ENCODE data around the gene ADM2. TPM values are rescaled to one million over a fixed set of nuclear protein-coding genes. Genes with fewer than 3 reads are reported as not detected.

Gene ADM2
- polyA plus RNA-seq, 4 donors: 2.2 to 14.7 (median 8.7) TPM

DNA sequence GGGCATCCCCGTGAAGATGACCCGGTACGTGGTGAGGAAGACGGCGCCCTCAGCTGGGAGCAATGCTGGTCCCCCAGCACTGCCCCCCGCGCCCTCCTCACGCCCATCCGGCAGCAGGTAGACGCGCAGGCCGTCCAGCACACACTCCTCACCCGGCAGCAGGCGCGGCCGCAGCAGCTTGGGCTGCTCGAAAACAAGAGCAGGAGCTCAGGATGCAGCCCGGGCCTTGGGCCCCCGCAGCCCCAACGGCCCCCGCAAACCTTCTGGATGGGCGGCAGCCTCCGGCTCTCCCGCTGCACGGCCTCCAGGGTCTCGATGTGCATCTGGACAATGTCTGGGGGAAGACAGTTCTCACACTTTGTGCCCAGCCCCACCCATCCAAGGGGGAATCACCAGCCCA lies 19.8 kb upstream of the ADM2 start:
- Histone ChIP-seq H3K36me3 (ENCODE audit: control insufficient read depth in 3 of 3, insufficient read depth in 2 of 3, low read depth in 1 of 3, low read length in 3 of 3) (peaks cover 44 to 99% (median 54%) of the 10 kb centered on the region in 3 donors), H3K9me3 (ENCODE audit: control insufficient read depth in 2 of 2, insufficient read depth in 1 of 2, low read depth in 1 of 2, low read length in 1 of 2) (no peaks in the 10 kb centered on the region), H3K4me3 (ENCODE audit: low read depth in 1 of 3, low read length in 3 of 3) (no peak overlapping the region), H3K27me3 (ENCODE audit: control insufficient read depth in 3 of 3, insufficient read depth in 3 of 3, low read length in 3 of 3) (no peaks in the 10 kb centered on the region), H3K4me1 (ENCODE audit: control insufficient read depth in 3 of 3, insufficient read depth in 2 of 3, low read depth in 1 of 3, low read length in 2 of 3) (no peaks in the 10 kb centered on the region), H3K27ac (ENCODE audit: low read depth in 1 of 3, low read length in 2 of 3) (no peak overlapping the region)
- no peak for FAIRE-seq
- no peak for DNase-seq
- WGBS, 3 donors: 93 to 98% (median 94%) methylated on average over 22 to 26 of the region's 26 CpGs

GRCh38 chr22:50461979-50462540 lies 19.3 kb upstream of the ADM2 start:
- H3K4me1 ChIP-seq (ENCODE audit: control insufficient read depth in 3 of 3, insufficient read depth in 2 of 3, low read depth in 1 of 3, low read length in 2 of 3): no peaks in the 10 kb centered on the region
- H3K27ac ChIP-seq (ENCODE audit: low read depth in 1 of 3, low read length in 2 of 3): no peak overlapping the region
- DNase-seq (no peak), FAIRE-seq (no peak)
- peaks cover 43 to 99% (median 58%) of the 10 kb centered on the region in 3 donors for H3K36me3 ChIP-seq (ENCODE audit: control insufficient read depth in 3 of 3, insufficient read depth in 2 of 3, low read depth in 1 of 3, low read length in 3 of 3)
- H3K9me3 ChIP-seq (ENCODE audit: control insufficient read depth in 2 of 2, insufficient read depth in 1 of 2, low read depth in 1 of 2, low read length in 1 of 2): no peaks in the 10 kb centered on the region
- 92 to 95% (median 94%) methylated on average over 28 to 30 of the region's 30 CpGs for WGBS, 3 donors
- no peaks in the 10 kb centered on the region for H3K27me3 ChIP-seq (ENCODE audit: control insufficient read depth in 3 of 3, insufficient read depth in 3 of 3, low read length in 3 of 3)
- no peak overlapping the region for H3K4me3 ChIP-seq (ENCODE audit: low read depth in 1 of 3, low read length in 3 of 3)

- WGBS, 3 donors: 92 to 94% (median 93%) methylated on average over 28 of the region's 28 CpGs
- no peaks in the 10 kb centered on the region for H3K27me3 ChIP-seq (ENCODE audit: control insufficient read depth in 3 of 3, insufficient read depth in 3 of 3, low read length in 3 of 3)
- no peaks in the 10 kb centered on the region for H3K4me1 ChIP-seq (ENCODE audit: control insufficient read depth in 3 of 3, insufficient read depth in 2 of 3, low read depth in 1 of 3, low read length in 2 of 3)
- no peaks in the 10 kb centered on the region for H3K9me3 ChIP-seq (ENCODE audit: control insufficient read depth in 2 of 2, insufficient read depth in 1 of 2, low read depth in 1 of 2, low read length in 1 of 2)
- FAIRE-seq (no peak), DNase-seq (no peak)
- peaks cover 37 to 100% (median 63%) of the 10 kb centered on the region in 3 donors for H3K36me3 ChIP-seq (ENCODE audit: control insufficient read depth in 3 of 3, insufficient read depth in 2 of 3, low read depth in 1 of 3, low read length in 3 of 3)
- no peak overlapping the region for H3K4me3 ChIP-seq (ENCODE audit: low read depth in 1 of 3, low read length in 3 of 3)
- H3K27ac ChIP-seq (ENCODE audit: low read depth in 1 of 3, low read length in 2 of 3): no peak overlapping the region
Observed at GRCh38 chr22:50463188-50463900, 18.0 kb upstream of the ADM2 start.

DNA sequence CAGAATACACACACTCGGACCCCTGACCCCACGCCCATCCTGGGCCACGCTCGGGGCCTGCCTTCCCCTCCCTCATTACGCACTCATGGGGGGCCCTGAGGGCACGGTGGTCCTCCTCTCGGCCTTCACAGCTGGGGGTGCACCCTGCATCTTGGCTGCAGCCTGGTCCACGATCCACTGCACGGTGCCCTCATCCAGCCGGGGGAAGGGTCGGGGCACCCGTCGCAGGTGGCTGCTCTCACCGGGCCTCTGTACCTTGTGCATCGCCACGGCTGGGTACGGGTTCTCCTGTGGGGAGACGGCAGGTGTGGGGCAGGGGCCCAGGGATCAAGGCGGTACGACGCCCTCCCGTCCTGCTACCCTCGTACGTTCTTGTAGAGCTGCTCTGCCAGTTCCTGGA lies 16.9 kb upstream of the ADM2 start:
- DNase-seq: no peak
- no peaks in the 10 kb centered on the region for H3K9me3 ChIP-seq (ENCODE audit: control insufficient read depth in 2 of 2, insufficient read depth in 1 of 2, low read depth in 1 of 2, low read length in 1 of 2)
- H3K4me1 ChIP-seq (ENCODE audit: control insufficient read depth in 3 of 3, insufficient read depth in 2 of 3, low read depth in 1 of 3, low read length in 2 of 3): peaks cover 0 to 4% (median under 1%) of the 10 kb centered on the region in 3 donors
- FAIRE-seq: no peak
- 90 to 95% (median 93%) methylated on average over 24 of the region's 24 CpGs for WGBS, 3 donors
- H3K4me3 ChIP-seq (ENCODE audit: low read depth in 1 of 3, low read length in 3 of 3): no peak overlapping the region
- peaks cover 34 to 99% (median 54%) of the 10 kb centered on the region in 3 donors for H3K36me3 ChIP-seq (ENCODE audit: control insufficient read depth in 3 of 3, insufficient read depth in 2 of 3, low read depth in 1 of 3, low read length in 3 of 3)
- no peak overlapping the region for H3K27ac ChIP-seq (ENCODE audit: low read depth in 1 of 3, low read length in 2 of 3)
- H3K27me3 ChIP-seq (ENCODE audit: control insufficient read depth in 3 of 3, insufficient read depth in 3 of 3, low read length in 3 of 3): no peaks in the 10 kb centered on the region

- FAIRE-seq: no peak
- WGBS, 3 donors: 91 to 93% (median 92%) methylated on average over 25 to 30 of the region's 30 CpGs
- Histone ChIP-seq H3K4me3 (ENCODE audit: low read depth in 1 of 3, low read length in 3 of 3) (no peak overlapping the region), H3K9me3 (ENCODE audit: control insufficient read depth in 2 of 2, insufficient read depth in 1 of 2, low read depth in 1 of 2, low read length in 1 of 2) (no peaks in the 10 kb centered on the region), H3K4me1 (ENCODE audit: control insufficient read depth in 3 of 3, insufficient read depth in 2 of 3, low read depth in 1 of 3, low read length in 2 of 3) (peaks cover 4 to 13% (median 6%) of the 10 kb centered on the region in 3 donors), H3K27me3 (ENCODE audit: control insufficient read depth in 3 of 3, insufficient read depth in 3 of 3, low read length in 3 of 3) (no peaks in the 10 kb centered on the region), H3K27ac (ENCODE audit: low read depth in 1 of 3, low read length in 2 of 3) (no peak overlapping the region), H3K36me3 (ENCODE audit: control insufficient read depth in 3 of 3, insufficient read depth in 2 of 3, low read depth in 1 of 3, low read length in 3 of 3) (peaks cover 34 to 95% (median 53%) of the 10 kb centered on the region in 3 donors)
- DNase-seq: no peak
Observed at GRCh38 chr22:50465066-50465930, 16.0 kb upstream of the ADM2 start.

- Histone ChIP-seq H3K4me1 (ENCODE audit: control insufficient read depth in 3 of 3, insufficient read depth in 2 of 3, low read depth in 1 of 3, low read length in 2 of 3) (peaks cover 10 to 31% (median 19%) of the 10 kb centered on the region in 3 donors), H3K27ac (ENCODE audit: low read depth in 1 of 3, low read length in 2 of 3) (no peak overlapping the region), H3K4me3 (ENCODE audit: low read depth in 1 of 3, low read length in 3 of 3) (no peak overlapping the region), H3K27me3 (ENCODE audit: control insufficient read depth in 3 of 3, insufficient read depth in 3 of 3, low read length in 3 of 3) (no peaks in the 10 kb centered on the region), H3K36me3 (ENCODE audit: control insufficient read depth in 3 of 3, insufficient read depth in 2 of 3, low read depth in 1 of 3, low read length in 3 of 3) (peaks cover 24 to 95% (median 40%) of the 10 kb centered on the region in 3 donors), H3K9me3 (ENCODE audit: control insufficient read depth in 2 of 2, insufficient read depth in 1 of 2, low read depth in 1 of 2, low read length in 1 of 2) (no peaks in the 10 kb centered on the region)
- 84 to 94% (median 94%) methylated on average over 20 to 24 of the region's 24 CpGs for WGBS, 3 donors
- FAIRE-seq (no peak), DNase-seq (no peak)
Observed at GRCh38 chr22:50467341-50467740, 14.0 kb upstream of the ADM2 start.

- Histone ChIP-seq H3K27ac (ENCODE audit: low read depth in 1 of 3, low read length in 2 of 3) (no peak overlapping the region), H3K27me3 (ENCODE audit: control insufficient read depth in 3 of 3, insufficient read depth in 3 of 3, low read length in 3 of 3) (no peaks in the 10 kb centered on the region), H3K4me3 (ENCODE audit: low read depth in 1 of 3, low read length in 3 of 3) (no peak overlapping the region), H3K9me3 (ENCODE audit: control insufficient read depth in 2 of 2, insufficient read depth in 1 of 2, low read depth in 1 of 2, low read length in 1 of 2) (no peaks in the 10 kb centered on the region), H3K4me1 (ENCODE audit: control insufficient read depth in 3 of 3, insufficient read depth in 2 of 3, low read depth in 1 of 3, low read length in 2 of 3) (peaks cover 10 to 35% (median 19%) of the 10 kb centered on the region in 3 donors), H3K36me3 (ENCODE audit: control insufficient read depth in 3 of 3, insufficient read depth in 2 of 3, low read depth in 1 of 3, low read length in 3 of 3) (peaks cover 20 to 95% (median 36%) of the 10 kb centered on the region in 3 donors)
- 87 to 89% (median 88%) methylated on average over 18 to 22 of the region's 22 CpGs for WGBS, 3 donors
- no peak for FAIRE-seq
- DNase-seq: no peak
Observed at GRCh38 chr22:50467773-50468440, 13.4 kb upstream of the ADM2 start.

DNA sequence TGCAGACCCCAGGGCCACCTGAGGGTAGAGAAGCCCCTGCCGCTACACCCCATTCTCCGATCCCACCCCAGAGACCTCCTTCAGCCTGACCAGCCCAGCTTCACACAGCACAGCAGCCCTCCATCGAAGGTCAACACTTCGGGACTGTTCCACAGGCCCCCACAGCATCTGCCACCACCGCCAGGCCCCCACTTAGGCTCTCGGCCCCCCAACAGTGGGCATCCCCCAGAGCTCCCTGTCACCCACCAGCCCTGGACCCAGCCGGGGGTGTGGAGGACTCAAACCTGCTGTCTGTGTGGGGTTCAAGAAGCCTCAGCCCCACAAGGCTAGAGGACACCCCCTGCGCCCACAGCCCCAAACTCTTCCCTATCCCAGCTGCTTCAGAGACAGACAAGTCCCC lies 12.7 kb upstream of the ADM2 start:
- no peak for FAIRE-seq
- peaks cover 10 to 42% (median 24%) of the 10 kb centered on the region in 3 donors for H3K4me1 ChIP-seq (ENCODE audit: control insufficient read depth in 3 of 3, insufficient read depth in 2 of 3, low read depth in 1 of 3, low read length in 2 of 3)

More for the DNA sequence above, 12.7 kb upstream of the ADM2 start:
- 83 to 86% (median 86%) methylated on average over 7 to 8 of the region's 8 CpGs for WGBS, 3 donors
- H3K36me3 ChIP-seq (ENCODE audit: control insufficient read depth in 3 of 3, insufficient read depth in 2 of 3, low read depth in 1 of 3, low read length in 3 of 3): peaks cover 20 to 93% (median 31%) of the 10 kb centered on the region in 3 donors
- peak overlapping the region in 1 of 3 donors; percentile 79 for H3K27ac ChIP-seq (ENCODE audit: low read depth in 1 of 3, low read length in 2 of 3)
- no peaks in the 10 kb centered on the region for H3K27me3 ChIP-seq (ENCODE audit: control insufficient read depth in 3 of 3, insufficient read depth in 3 of 3, low read length in 3 of 3)
- no peaks in the 10 kb centered on the region for H3K9me3 ChIP-seq (ENCODE audit: control insufficient read depth in 2 of 2, insufficient read depth in 1 of 2, low read depth in 1 of 2, low read length in 1 of 2)
- no peak for DNase-seq
- no peak overlapping the region for H3K4me3 ChIP-seq (ENCODE audit: low read depth in 1 of 3, low read length in 3 of 3)

Measured in small intestine (tissue), 7 donors.